ENCODE data around the gene TDRD12.
"Not testable (repeated sequence)": the region's sequence is repeated elsewhere in the genome, so short reads cannot be mapped to it uniquely, and the experiment has no call there.

TDRD12 gene

GRCh38 chr19:32693151-32694108 is 26.1 kb upstream of the TDRD12 start:
- peak in 1 of 3 donors; percentile 28 for DNase-seq (ENCODE audit: low read depth in 3 of 3)

- not testable (repeated sequence) for DNase-seq (ENCODE audit: low read depth in 3 of 3)
These were observed 25.3 kb upstream of the TDRD12 start for GRCh38 chr19:32694316-32694715.

- DNase-seq (ENCODE audit: low read depth in 3 of 3): not testable (repeated sequence)
These were observed 24.7 kb upstream of the TDRD12 start for GRCh38 chr19:32694851-32695250.

- DNase-seq (ENCODE audit: low read depth in 3 of 3): not testable (repeated sequence)
These were observed 24.1 kb upstream of the TDRD12 start for GRCh38 chr19:32695506-32695905.

GRCh38 chr19:32696771-32697170 is 22.8 kb upstream of the TDRD12 start:
- not testable (repeated sequence) for DNase-seq (ENCODE audit: low read depth in 3 of 3)

GRCh38 chr19:32700129-32700528 is 19.4 kb upstream of the TDRD12 start:
- DNase-seq (ENCODE audit: low read depth in 3 of 3): not testable (repeated sequence)

GRCh38 chr19:32702010-32702409 is 17.6 kb upstream of the TDRD12 start:
- no peak for DNase-seq (ENCODE audit: low read depth in 3 of 3)

GRCh38 chr19:32704006-32704405 is 15.6 kb upstream of the TDRD12 start:
- DNase-seq (ENCODE audit: low read depth in 3 of 3): not testable (repeated sequence)

GRCh38 chr19:32708457-32708856 is 11.1 kb upstream of the TDRD12 start:
- no peak for DNase-seq (ENCODE audit: low read depth in 3 of 3)

- DNase-seq (ENCODE audit: low read depth in 3 of 3): no peak
These were observed 10.5 kb upstream of the TDRD12 start for GRCh38 chr19:32709032-32709431.

- no peak for DNase-seq (ENCODE audit: low read depth in 3 of 3)
These were observed 7.8 kb upstream of the TDRD12 start for GRCh38 chr19:32711747-32712146.

GRCh38 chr19:32716203-32716602 is 3.4 kb upstream of the TDRD12 start:
- not testable (repeated sequence) for DNase-seq (ENCODE audit: low read depth in 3 of 3)

GRCh38 chr19:32717496-32717895 is 2.1 kb upstream of the TDRD12 start:
- DNase-seq (ENCODE audit: low read depth in 3 of 3): no peak

- DNase-seq (ENCODE audit: low read depth in 3 of 3): no peak
These were observed 1.3 kb upstream of the TDRD12 start for GRCh38 chr19:32718286-32718685.

- no peak for DNase-seq (ENCODE audit: low read depth in 3 of 3)
These were observed 809 bp downstream of the TDRD12 start for GRCh38 chr19:32720216-32720935.

GRCh38 chr19:32720936-32721250 is 1.3 kb downstream of the TDRD12 start:
- DNase-seq (ENCODE audit: low read depth in 3 of 3): no peak

GRCh38 chr19:32735936-32736335 is 16.4 kb downstream of the TDRD12 start:
- no peak for DNase-seq (ENCODE audit: low read depth in 3 of 3)

- DNase-seq (ENCODE audit: low read depth in 3 of 3): no peak
These were observed 23.5 kb downstream of the TDRD12 start for GRCh38 chr19:32743021-32743420.

- no peak for DNase-seq (ENCODE audit: low read depth in 3 of 3)
These were observed 23.9 kb downstream of the TDRD12 start for GRCh38 chr19:32743447-32743846.

- no peak for DNase-seq (ENCODE audit: low read depth in 3 of 3)
These were observed 25.2 kb downstream of the TDRD12 start for GRCh38 chr19:32744555-32745325.

GRCh38 chr19:32745594-32746251 is 26.2 kb downstream of the TDRD12 start:
- not testable (repeated sequence) for DNase-seq (ENCODE audit: low read depth in 3 of 3)
